ENCODE measurements around the gene KIF3C. TPM values are rescaled to one million over a fixed set of nuclear protein-coding genes. Genes with fewer than 3 reads are reported as not detected.

KIF3C gene
- total and polyA plus RNA-seq, 9 of the 15 experiments (the other 6 are each of a cell fraction or from before 2014, with no cell fraction given), result 0.69 to 6.7 (median 3.3) TPM

DNA sequence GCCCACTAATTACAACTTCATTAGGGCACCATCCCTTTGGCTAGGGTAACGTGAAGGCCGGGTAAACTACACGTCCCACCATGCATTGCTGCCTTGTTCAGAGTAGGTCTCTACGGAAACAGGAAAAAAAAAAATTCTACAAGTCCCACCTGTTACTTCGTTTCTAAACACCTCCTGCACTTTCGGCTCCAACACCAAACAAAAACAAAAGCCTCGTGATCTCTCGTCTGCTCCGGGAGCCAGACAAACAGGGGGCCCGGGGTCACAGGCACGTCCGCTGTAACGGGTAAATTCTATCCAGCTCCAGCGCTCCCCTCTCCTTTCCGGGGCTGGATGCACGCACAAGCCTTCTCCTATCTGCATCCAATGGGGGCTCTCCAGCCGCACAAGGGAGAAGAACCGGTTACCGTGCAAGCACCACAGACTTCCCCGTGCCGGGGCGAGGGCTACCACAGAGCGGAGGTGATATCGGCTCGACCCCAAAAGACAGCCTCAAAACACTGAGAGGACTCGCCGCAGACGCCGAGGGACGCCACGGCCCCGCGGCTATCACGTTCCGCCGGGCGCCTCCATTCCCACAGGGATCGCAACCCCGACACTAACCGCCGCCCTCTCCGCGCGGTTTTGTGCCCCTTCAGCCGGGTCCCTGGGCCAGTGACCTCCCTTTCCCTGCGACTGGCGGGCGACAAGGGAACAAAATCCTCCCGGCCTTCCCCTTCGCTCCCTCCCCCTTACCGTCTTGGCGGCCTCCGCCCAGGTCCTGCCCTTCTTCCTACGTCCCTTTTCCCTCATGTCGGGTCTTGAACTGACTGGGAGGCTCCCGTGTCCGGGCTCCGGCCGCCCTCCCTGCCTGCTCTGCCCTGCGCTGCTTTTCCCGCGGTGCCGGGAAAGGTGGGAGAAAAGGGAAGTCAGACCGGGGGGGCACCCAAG is 104.6 kb downstream of the KIF3C start (continued):
- TF ChIP-seq HNRNPLL (IDR thresholded peaks at IDR 0.05; ENCODE audit: low read depth, low read length, poor library complexity, severe bottlenecking) (peak; percentile 27), CHD1 (IDR thresholded peaks at IDR 0.05; ENCODE audit: low read length) (peak; percentile 93), SPI1 (IDR thresholded peaks at IDR 0.05; ENCODE audit: borderline replicate concordance, low read depth, low read length) (peak; percentile 73; the same call in 1 of the 2 replicates), MLLT1 (IDR thresholded peaks at IDR 0.05) (peak in 1 of 2 experiments; percentile 33; a peak in 1 of 4 replicates), ZC3H8 (IDR thresholded peaks at IDR 0.05) (no peak), ZBTB17 (CRISPR knock-in tag; IDR thresholded peaks at IDR 0.05) (0 out of 2 replicates have a peak, but pooled peaks have one; percentile 51), CCAR2 (IDR thresholded peaks at IDR 0.05; ENCODE audit: low read depth, low read length) (no peak), NONO (IDR thresholded peaks at IDR 0.05; ENCODE audit: low read depth in 2 of 2, low read length in 1 of 2) (0 out of 4 replicates have a peak, but pooled peaks of 1 of the 2 experiments have one; percentile 39), SAFB2 (IDR thresholded peaks at IDR 0.05; ENCODE audit: borderline replicate concordance, low read depth, low read length, severe bottlenecking) (no peak), MAX (CRISPR knock-in tag; IDR thresholded peaks at IDR 0.05) (0 out of 2 replicates have a peak, but pooled peaks have one; percentile 29), SOX6 (IDR thresholded peaks at IDR 0.05) (no peak), ZNF143 (CRISPR knock-in tag; IDR thresholded peaks at IDR 0.05) (peak; percentile 82), ZNF133 (CRISPR knock-in tag; IDR thresholded peaks at IDR 0.05) (no peak), MIER1 (IDR thresholded peaks at IDR 0.05; ENCODE audit: low read depth) (no peak), NFRKB (IDR thresholded peaks at IDR 0.05; ENCODE audit: low read depth) (peak; percentile 65; the same call in 1 of the 2 replicates), HDAC1 (IDR thresholded peaks at IDR 0.05) (peak in 1 of 2 experiments; percentile 26; a peak in 2 of 4 replicates), E2F3 (CRISPR knock-in tag; IDR thresholded peaks at IDR 0.05) (no peak), E2F1 (CRISPR knock-in tag; IDR thresholded peaks at IDR 0.05) (no peak; the same call in 1 of the 2 replicates), PML (IDR thresholded peaks at IDR 0.05; ENCODE audit: low read length) (peak; percentile 43), ZNF224 (CRISPR knock-in tag; IDR thresholded peaks at IDR 0.05) (no peak), SIX5 (IDR thresholded peaks at IDR 0.05; ENCODE audit: borderline replicate concordance in 1 of 2, insufficient read depth in 1 of 2, low read depth in 1 of 2, low read length in 2 of 2) (peak; percentile 44 to 56), NCOA1 (IDR thresholded peaks at IDR 0.05; ENCODE audit: low read depth) (no peak), ZNF146 (CRISPR knock-in tag; IDR thresholded peaks at IDR 0.05; ENCODE audit: unreplicated experiment) (peak; percentile 26), RFX1 (IDR thresholded peaks at IDR 0.05) (peak; percentile 64)
- TF ChIP-seq, protein P1, sequence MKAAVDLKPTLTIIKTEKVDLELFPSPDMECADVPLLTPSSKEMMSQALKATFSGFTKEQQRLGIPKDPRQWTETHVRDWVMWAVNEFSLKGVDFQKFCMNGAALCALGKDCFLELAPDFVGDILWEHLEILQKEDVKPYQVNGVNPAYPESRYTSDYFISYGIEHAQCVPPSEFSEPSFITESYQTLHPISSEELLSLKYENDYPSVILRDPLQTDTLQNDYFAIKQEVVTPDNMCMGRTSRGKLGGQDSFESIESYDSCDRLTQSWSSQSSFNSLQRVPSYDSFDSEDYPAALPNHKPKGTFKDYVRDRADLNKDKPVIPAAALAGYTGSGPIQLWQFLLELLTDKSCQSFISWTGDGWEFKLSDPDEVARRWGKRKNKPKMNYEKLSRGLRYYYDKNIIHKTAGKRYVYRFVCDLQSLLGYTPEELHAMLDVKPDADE (conservative IDR thresholded peaks at IDR 0.05; ENCODE audit: control insufficient read depth, low read depth, low read length), result peak; percentile 1; the same call in 1 of the 2 replicates
